HG02610 (cell line): ENCODE results near the gene ADM2.
"Not testable (repeated sequence)": the region's sequence is repeated elsewhere in the genome, so short reads cannot be mapped to it uniquely, and the experiment has no call there.

Source experiments
- ATAC-seq: cut with Tn5 transposase; IDR thresholded peaks from one replicate; pipeline ENCODE4 v1.9.1; 2021; ENCODE audit warnings: mild to moderate bottlenecking, moderate library complexity; ENCODE audit not compliant: unreplicated experiment

The ADM2 gene

DNA sequence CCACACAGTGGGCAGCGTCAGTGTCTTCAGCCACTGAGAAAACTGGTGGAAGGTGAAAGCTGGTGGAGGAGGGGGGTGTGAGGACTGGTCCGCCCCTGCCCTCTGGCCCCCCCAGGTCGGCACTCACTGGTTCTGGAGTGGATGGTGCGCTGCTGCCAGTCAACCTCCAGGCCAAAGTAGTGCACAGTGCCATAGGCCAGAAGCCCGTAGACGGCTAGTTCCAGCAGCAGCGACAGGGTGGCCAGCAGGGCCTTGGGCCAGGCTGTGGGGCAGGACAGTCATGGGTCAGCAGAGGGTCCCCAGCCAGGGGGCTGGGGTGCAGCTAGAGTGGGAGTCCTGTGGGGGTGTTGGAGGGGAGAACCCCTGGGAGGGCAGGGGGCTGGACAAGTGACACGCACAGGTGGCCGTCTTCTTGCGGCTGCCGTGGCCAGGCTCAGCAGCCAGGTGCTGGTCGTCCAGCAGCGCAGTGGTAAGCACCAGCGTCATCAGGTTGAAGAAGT lies 24.0 kb downstream of the ADM2 start:
- no peak for ATAC-seq

GRCh38 chr22:50505776-50506610 lies 24.6 kb downstream of the ADM2 start:
- ATAC-seq, result no peak

- no peak for ATAC-seq
These were observed 25.5 kb downstream of the ADM2 start for GRCh38 chr22:50506611-50507420.

DNA sequence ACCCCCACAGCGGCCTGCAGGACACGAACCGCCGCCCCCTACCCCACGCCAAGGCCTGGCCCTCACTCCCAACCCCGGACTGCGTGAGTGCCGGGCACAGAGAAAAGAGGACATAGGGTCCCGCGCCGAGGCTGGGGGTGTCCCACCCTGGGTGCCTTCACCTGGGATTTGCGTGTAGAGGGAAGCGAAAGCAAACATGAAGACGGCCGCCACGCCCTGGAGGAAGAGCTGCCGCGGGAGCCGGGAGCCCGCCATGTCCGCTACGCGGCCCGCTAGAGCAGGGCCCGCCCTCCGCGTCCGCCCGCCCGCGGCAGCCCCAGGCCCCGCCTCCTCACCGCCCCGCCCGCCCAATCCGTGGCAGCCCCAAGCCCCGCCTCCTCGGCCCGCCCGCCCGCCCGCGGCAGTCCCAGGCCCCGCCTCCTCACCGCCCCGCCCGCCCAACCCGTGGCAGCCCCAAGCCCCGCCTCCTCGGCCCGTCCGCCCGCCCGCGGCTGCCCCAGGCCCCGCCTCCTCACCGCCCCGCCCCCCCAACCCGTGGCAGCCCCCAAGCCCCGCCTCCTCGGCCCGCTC lies 26.2 kb downstream of the ADM2 start, which contains the start of gene LMF2:
Gene LMF2 (minus strand): TSS at position 282 of the 570 bp plus-strand sequence. CDS start 27 bp downstream, at position 255.
- peak; percentile 65 for ATAC-seq

GRCh38 chr22:50507991-50508884 lies 26.9 kb downstream of the ADM2 start, which contains the start of gene NCAPH2:
Gene NCAPH2, plus strand, starts transcription at chr22:50508224. Its CDS starts 114 bp downstream, at chr22:50508338.
- peak; percentile 63 for ATAC-seq

DNA sequence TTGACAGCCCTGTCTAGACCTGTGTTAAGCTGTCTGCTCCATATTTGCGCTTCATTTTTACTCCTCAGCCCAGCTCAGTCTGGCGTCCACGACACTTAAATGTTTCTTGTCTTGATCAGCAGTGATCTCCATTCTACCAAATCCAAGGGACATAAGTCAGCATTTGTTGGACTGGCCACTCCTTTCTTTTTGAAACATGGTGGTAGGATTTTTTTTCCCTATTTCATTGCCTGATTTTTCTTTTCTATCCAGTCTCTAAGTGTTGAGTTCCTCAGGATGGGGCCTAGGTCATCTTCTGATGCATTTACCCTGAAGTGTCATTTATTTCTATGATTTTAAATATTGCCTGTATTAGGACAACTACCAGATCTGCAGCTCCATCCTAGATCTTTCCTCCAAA lies 27.6 kb downstream of the ADM2 start:
- ATAC-seq, result no peak

DNA sequence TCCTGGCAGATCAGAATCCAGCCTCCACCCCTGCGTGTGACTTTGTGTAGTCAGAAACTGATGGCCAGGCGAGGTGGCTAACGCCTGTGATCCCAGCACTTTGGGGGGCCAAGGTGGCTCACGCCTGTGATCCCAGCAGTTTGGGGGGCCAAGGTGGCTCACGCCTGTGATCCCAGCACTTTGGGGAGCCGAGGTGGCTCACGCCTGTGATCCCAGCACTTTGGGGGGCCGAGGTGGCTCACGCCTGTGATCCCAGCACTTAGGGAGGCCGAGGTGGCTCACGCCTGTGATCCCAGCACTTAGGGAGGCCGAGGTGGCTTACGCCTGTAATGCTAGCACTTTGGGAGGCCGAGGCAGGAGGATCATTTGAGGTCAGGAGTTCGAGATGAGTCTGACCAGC lies 31.8 kb downstream of the ADM2 start:
- ATAC-seq, result no peak

- no peak for ATAC-seq
These were observed 34.7 kb downstream of the ADM2 start for GRCh38 chr22:50516068-50516467.

GRCh38 chr22:50516891-50517290 lies 35.5 kb downstream of the ADM2 start:
- no peak for ATAC-seq

- no peak for ATAC-seq
These were observed 36.3 kb downstream of the ADM2 start for GRCh38 chr22:50517495-50518260.

GRCh38 chr22:50518606-50519005 lies 37.3 kb downstream of the ADM2 start:
- ATAC-seq, result no peak

GRCh38 chr22:50519151-50519550 lies 37.8 kb downstream of the ADM2 start:
- no peak for ATAC-seq

- not testable (repeated sequence) for ATAC-seq
These were observed 38.8 kb downstream of the ADM2 start for GRCh38 chr22:50520184-50520583.

DNA sequence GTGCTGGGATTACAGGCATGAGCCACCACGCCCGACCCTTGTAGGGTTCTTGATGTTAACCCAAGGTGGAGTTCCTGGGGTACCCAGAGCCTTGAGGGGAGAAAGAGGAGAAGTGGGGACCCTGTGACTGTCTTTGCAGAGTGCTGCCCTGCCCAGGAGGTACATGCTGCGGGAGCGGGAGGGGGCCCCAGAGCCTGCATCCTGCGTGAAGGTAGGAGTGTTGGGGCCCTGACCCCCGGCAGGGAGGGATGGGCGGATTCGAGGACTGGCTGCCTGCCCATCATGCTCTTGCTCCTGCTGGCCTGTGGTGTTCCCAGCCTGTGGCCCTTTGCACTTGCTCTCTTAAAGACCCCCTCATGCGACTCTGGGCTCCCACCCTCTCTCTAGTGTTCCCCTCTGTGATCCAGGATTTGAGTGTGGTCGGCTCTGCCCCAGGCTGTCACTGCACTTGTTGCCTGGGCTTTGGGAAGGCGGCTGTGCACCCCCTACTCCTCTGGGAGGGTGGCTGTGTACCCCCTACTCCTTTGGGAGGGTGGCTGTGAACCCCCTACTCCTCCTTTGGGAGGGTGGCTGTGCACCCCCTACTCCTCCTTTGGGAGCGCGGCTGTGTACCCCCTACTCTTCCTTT lies 39.6 kb downstream of the ADM2 start:
- no peak for ATAC-seq

- no peak for ATAC-seq
These were observed 40.4 kb downstream of the ADM2 start for GRCh38 chr22:50521710-50522109.

DNA sequence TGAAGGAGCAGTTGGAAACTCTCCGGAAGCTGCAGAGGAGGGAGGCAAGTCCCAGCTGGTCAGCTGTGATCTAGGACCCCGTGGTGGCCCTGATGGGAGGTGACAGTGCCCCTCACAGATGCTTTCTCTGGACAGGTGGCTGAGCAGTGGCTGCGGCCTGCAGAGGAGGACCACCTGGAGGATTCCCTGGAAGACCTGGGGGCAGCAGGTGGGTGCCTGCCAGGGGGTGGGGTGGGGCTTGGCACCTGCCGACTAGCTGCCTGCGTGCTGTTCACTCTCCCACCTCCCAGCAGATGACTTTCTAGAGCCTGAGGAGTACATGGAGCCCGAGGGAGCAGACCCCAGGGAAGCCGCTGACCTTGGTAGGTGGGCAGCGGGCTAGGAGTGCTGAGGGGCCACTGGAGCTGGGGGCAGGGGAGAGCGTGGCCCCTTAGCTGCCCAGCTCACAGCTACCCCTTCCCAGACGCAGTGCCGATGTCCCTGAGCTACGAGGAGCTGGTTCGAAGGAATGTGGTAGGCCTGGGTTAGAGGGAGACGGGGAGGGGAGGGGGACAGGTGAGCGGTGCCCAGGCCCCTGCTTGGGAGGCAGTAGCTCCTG lies 41.0 kb downstream of the ADM2 start:
- no peak for ATAC-seq

GRCh38 chr22:50522806-50523438 lies 41.6 kb downstream of the ADM2 start:
- ATAC-seq, result no peak

GRCh38 chr22:50523458-50523805 lies 42.1 kb downstream of the ADM2 start:
- no peak for ATAC-seq
